Measurements from ENCODE around the gene NRAP. TPM values are rescaled to one million over a fixed set of nuclear protein-coding genes. Genes with fewer than 3 reads are reported as not detected.
"Not testable (repeated sequence)": the region's sequence is repeated elsewhere in the genome, so short reads cannot be mapped to it uniquely, and the experiment has no call there.

The NRAP gene
- total RNA-seq, 4 donors from 2014 or later: under 0.01 TPM; not detected in 3

DNA sequence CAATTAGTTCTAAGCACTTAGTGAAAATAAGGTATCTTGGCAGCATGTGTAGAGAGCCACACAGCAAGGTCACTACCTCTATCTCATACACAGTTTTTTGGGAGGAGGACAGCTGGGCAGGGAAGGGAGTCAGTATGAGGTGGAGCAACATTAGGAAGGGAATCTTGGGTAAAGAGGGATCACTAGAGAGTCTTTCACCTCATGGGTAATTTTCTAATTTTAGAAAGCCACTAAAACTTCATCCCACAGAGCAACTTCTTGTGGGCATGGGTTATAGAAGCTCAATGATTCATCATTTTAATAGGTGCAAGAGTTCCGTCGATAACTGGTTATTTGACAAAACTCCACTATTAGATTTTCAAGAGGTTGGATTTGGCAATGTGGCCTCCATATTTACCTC, 2.5 kb downstream of the NRAP start:
- H3K27ac ChIP-seq: no peak overlapping the region
- no peak overlapping the region for H3K4me3 ChIP-seq
- H3K27me3 ChIP-seq: peaks cover 0 to 8% of the 10 kb centered on the region in 2 donors
- no peaks in the 10 kb centered on the region for H3K4me1 ChIP-seq
- no peak for DNase-seq (ENCODE audit: low spot score in 2 of 2)
- H3K36me3 ChIP-seq: no peaks in the 10 kb centered on the region
- TF ChIP-seq EP300 (IDR thresholded peaks at IDR 0.05) (no peak), POLR2A (IDR thresholded peaks at IDR 0.05) (no peak)
- TF ChIP-seq, protein P1, sequence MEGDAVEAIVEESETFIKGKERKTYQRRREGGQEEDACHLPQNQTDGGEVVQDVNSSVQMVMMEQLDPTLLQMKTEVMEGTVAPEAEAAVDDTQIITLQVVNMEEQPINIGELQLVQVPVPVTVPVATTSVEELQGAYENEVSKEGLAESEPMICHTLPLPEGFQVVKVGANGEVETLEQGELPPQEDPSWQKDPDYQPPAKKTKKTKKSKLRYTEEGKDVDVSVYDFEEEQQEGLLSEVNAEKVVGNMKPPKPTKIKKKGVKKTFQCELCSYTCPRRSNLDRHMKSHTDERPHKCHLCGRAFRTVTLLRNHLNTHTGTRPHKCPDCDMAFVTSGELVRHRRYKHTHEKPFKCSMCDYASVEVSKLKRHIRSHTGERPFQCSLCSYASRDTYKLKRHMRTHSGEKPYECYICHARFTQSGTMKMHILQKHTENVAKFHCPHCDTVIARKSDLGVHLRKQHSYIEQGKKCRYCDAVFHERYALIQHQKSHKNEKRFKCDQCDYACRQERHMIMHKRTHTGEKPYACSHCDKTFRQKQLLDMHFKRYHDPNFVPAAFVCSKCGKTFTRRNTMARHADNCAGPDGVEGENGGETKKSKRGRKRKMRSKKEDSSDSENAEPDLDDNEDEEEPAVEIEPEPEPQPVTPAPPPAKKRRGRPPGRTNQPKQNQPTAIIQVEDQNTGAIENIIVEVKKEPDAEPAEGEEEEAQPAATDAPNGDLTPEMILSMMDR (IDR thresholded peaks at IDR 0.05): no peak
- H3K9me3 ChIP-seq: no peaks in the 10 kb centered on the region
- WGBS, 2 donors: 86 to 94% methylated on average over 2 of the region's 2 CpGs

DNA sequence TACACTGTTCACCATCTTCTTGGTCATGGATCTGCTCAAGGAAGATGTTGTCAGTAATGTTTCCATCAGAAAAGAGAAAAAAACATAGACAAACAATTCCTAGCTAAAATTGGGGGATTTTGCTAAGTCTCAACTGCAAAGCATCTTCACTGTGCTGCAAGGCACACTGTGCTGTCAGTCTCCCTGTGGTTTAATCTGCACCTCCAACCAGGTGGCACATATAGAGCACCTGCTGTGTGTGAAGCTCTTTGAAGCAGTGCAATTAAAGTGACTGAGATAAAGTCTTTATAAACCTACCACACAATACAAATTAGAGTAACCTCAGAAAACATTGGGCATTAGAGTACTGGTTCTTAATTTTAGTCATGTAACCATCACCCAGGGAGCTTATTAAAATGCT, 6.3 kb downstream of the NRAP start:
- no peaks in the 10 kb centered on the region for H3K36me3 ChIP-seq
- H3K27me3 ChIP-seq: peaks cover 0 to 8% of the 10 kb centered on the region in 2 donors
- H3K4me3 ChIP-seq: no peak overlapping the region
- no peaks in the 10 kb centered on the region for H3K4me1 ChIP-seq
- no peak for DNase-seq (ENCODE audit: low spot score in 2 of 2)
- H3K27ac ChIP-seq: no peak overlapping the region
- H3K9me3 ChIP-seq: no peaks in the 10 kb centered on the region
- no peak for TF ChIP-seq POLR2A (IDR thresholded peaks at IDR 0.05)
- TF ChIP-seq, protein P1 (IDR thresholded peaks at IDR 0.05): no peak

DNA sequence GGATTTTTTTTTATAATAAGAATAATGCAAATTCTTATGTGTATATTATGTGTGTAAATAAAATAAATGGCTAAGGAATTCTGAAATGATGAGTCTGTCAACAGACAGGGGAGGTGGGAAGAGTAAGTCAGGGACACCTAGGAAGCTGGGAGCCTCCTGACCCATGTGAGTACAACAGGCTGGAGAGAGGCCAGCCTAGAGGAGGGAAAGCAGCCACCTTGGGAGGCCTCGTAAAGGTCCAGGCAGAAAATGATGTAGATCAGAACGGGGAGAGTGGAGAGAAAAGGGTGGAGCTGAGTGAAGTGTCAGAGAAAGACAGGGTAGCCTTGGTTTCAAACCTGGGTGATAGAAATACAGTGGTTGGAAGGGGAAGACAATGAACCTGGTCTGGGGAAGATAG, 6.9 kb downstream of the NRAP start:
- WGBS, 2 donors: 36 to 41% methylated on average over 2 of the region's 2 CpGs
- no peak for TF ChIP-seq EP300 (IDR thresholded peaks at IDR 0.05)
- TF ChIP-seq, protein P1 (IDR thresholded peaks at IDR 0.05): no peak
- no peak for TF ChIP-seq POLR2A (IDR thresholded peaks at IDR 0.05)
- Histone ChIP-seq H3K4me1 (no peaks in the 10 kb centered on the region), H3K4me3 (no peak overlapping the region), H3K9me3 (no peaks in the 10 kb centered on the region), H3K27me3 (peaks cover 0 to 8% of the 10 kb centered on the region in 2 donors), H3K36me3 (no peaks in the 10 kb centered on the region), H3K27ac (no peak overlapping the region)
- DNase-seq (ENCODE audit: low spot score in 2 of 2): no peak

DNA sequence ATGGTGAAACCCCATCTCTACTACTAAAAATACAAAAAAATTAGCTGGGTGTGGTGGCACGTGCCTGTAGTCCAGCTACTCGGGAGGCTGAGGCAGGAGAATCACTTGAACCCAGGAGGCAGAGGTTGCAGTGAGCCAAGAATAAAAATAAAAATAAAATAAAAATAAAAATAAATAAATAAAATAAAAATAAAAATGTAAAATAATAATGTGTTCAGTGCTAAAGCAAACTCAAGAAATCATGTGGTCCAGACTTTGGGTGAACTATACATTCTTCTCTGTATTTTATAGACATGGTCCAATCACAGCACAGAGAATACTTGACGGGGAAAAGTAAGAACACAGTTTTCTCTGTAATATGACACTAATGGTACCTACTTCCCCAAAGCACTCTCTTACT, 11.4 kb downstream of the NRAP start:
- not testable (repeated sequence) for H3K4me3 ChIP-seq; H3K4me1 ChIP-seq; H3K27ac ChIP-seq; H3K9me3 ChIP-seq; H3K36me3 ChIP-seq; DNase-seq (ENCODE audit: low spot score in 2 of 2); H3K27me3 ChIP-seq
- WGBS, 2 donors: 87 to 92% methylated on average over 3 of the region's 3 CpGs

DNA sequence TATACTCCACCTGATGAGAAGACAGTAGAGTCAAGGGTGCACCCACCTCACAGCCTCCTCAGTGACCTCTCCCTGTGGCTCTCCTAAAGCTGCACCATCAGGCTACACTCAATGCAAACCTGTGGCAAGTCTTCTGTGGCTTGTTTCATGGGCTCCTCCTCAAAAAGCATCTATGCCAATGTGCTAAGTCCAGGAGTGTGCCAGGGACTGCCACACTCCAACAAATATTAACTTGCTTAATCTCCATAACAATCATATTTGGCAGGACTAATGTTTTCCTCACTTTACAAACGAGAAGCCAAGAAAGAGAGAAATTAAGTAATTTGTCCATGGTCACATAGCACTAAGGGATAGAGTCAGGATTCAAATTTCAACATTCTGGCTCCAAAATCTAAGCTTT, 11.9 kb downstream of the NRAP start:
- Histone ChIP-seq H3K4me3 (no peak overlapping the region), H3K27me3 (peaks cover 0 to 1% of the 10 kb centered on the region in 2 donors), H3K36me3 (no peaks in the 10 kb centered on the region), H3K9me3 (no peaks in the 10 kb centered on the region), H3K4me1 (no peaks in the 10 kb centered on the region), H3K27ac (no peak overlapping the region)
- no peak for DNase-seq (ENCODE audit: low spot score in 2 of 2)
- TF ChIP-seq POLR2A (IDR thresholded peaks at IDR 0.05): no peak
- no peak for TF ChIP-seq EP300 (IDR thresholded peaks at IDR 0.05)
- TF ChIP-seq, protein P1 (IDR thresholded peaks at IDR 0.05): no peak
- WGBS, 2 donors: 68 to 76% methylated on average over 1 of the region's 1 CpG

DNA sequence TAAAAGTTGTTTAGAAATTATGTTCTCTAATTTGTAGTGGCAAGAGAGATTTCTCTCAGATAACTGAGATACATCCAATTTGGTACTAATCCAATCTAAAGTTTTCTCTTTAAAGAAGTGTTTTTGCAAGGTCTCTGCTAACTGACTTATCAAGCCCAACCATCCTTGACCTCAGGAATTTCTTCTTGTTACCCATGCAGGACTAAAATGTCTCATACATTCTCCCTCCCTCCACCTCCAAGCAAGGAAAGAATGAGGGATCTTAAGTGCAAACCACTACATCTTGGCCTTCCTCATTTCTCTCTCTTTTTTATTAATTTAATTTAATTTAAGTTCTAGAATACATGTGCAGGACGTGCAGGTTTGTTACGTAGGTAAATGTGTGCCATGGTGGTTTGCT, 12.8 kb downstream of the NRAP start:
- Histone ChIP-seq H3K4me3 (no peak overlapping the region), H3K9me3 (no peaks in the 10 kb centered on the region), H3K4me1 (no peaks in the 10 kb centered on the region), H3K27me3 (no peaks in the 10 kb centered on the region), H3K27ac (no peak overlapping the region), H3K36me3 (no peaks in the 10 kb centered on the region)
- 73 to 90% methylated on average over 2 of the region's 2 CpGs for WGBS, 2 donors
- no peak for DNase-seq (ENCODE audit: low spot score in 2 of 2)
- TF ChIP-seq, protein P1 (IDR thresholded peaks at IDR 0.05): no peak
- TF ChIP-seq POLR2A (IDR thresholded peaks at IDR 0.05): no peak
- no peak for TF ChIP-seq EP300 (IDR thresholded peaks at IDR 0.05)
